OCI-LY3 (cell line): ENCODE results near the gene NUDT19.

ENCODE experiments used
- EZH2phosphoT487 ChIP-seq: fragments of 200-600 bp; shearing (Covaris generic); IDR thresholded peaks from 2 replicates; pipeline ENCODE4 v1.6.1; 2018; ENCODE audit warnings: antibody characterized with exemption, mixed run types, low read depth
- TF ChIP-seq, protein P1 (sequence below): fragments of 200-600, 300-600 bp; sonication (generic); IDR thresholded peaks from 2 replicates; pipeline ENCODE4 v1.5.1; 2014; ENCODE audit warnings: antibody characterized with exemption, low read length, low read depth

DNA sequence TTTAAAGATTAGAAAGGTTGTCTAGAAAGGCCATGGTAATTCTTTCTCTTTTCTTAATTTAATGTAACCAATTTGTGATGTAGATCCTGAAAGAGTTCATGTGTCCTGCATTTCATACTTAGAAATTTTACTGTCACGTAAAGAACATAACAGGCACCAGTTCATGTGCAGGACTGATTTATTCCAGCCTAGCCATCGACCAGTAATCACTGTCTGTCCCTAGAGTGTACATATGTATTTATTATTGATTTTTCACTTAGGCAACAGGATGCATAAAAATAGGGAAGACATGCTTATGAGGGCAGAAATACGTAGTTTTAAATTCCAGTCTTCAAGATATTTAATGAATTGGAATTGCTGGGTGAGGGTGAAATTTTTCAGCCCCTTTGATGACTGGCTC, 65.6 kb downstream of the NUDT19 start:
- TF ChIP-seq, protein P1, sequence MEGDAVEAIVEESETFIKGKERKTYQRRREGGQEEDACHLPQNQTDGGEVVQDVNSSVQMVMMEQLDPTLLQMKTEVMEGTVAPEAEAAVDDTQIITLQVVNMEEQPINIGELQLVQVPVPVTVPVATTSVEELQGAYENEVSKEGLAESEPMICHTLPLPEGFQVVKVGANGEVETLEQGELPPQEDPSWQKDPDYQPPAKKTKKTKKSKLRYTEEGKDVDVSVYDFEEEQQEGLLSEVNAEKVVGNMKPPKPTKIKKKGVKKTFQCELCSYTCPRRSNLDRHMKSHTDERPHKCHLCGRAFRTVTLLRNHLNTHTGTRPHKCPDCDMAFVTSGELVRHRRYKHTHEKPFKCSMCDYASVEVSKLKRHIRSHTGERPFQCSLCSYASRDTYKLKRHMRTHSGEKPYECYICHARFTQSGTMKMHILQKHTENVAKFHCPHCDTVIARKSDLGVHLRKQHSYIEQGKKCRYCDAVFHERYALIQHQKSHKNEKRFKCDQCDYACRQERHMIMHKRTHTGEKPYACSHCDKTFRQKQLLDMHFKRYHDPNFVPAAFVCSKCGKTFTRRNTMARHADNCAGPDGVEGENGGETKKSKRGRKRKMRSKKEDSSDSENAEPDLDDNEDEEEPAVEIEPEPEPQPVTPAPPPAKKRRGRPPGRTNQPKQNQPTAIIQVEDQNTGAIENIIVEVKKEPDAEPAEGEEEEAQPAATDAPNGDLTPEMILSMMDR = no peak
- no peak for TF ChIP-seq EZH2phosphoT487
